ENCODE data around the gene LRRC26.

LRRC26 gene

DNA sequence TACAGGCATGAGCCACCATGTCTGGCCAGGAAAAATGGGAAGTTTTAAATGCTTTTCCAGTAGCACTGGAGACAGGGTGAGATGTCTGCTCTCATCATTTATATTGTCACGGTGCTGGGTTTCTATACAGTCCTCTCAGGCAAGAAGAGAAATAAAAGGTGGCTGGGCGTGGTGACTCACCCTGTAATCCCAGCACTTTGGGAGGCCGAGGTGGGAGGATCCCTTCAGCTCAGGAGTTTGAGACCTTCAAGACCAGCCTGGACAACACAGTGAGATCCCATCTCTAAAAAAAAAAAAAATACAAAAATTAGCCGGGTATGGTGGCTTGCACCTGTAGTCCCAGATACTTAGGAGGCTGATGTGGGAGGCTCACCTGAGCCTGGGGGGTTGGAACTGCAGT lies 35.7 kb downstream of the LRRC26 start:
- TF ChIP-seq, protein P1, sequence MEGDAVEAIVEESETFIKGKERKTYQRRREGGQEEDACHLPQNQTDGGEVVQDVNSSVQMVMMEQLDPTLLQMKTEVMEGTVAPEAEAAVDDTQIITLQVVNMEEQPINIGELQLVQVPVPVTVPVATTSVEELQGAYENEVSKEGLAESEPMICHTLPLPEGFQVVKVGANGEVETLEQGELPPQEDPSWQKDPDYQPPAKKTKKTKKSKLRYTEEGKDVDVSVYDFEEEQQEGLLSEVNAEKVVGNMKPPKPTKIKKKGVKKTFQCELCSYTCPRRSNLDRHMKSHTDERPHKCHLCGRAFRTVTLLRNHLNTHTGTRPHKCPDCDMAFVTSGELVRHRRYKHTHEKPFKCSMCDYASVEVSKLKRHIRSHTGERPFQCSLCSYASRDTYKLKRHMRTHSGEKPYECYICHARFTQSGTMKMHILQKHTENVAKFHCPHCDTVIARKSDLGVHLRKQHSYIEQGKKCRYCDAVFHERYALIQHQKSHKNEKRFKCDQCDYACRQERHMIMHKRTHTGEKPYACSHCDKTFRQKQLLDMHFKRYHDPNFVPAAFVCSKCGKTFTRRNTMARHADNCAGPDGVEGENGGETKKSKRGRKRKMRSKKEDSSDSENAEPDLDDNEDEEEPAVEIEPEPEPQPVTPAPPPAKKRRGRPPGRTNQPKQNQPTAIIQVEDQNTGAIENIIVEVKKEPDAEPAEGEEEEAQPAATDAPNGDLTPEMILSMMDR (IDR thresholded peaks at IDR 0.05; ENCODE audit: borderline replicate concordance, insufficient read depth, low read depth, low read length): no peak
- H3K4me3 ChIP-seq (ENCODE audit: low read depth, low read length): no peak overlapping the region

DNA sequence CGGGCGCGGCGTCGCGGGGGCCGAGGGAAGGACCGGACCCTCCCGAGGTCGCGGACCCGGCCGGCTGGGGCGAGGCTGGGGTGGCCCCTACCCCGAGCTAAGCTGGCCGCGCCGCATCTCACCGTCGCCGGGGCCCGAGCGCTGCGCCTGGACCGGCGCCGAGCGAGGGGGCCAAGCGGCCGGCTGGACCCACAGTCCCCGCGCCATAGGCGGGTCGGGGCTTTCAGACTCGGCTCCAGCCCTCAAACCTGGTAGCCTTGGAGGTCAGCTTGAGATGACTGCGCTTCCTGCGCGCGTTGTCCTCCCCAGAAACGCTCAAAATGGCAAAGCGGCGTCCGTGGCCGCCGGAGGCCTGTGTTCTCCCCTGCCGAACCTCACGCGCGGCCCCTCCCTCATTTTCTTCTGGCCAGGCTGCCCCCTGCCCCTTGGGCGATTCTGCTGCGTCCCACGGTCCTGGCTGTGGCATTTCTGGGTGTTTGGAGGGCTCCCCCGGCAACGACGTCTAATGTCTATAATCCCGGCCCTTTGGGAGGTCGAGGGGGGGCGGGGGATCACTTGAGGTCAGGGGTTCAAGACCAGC lies 39.6 kb downstream of the LRRC26 start:
- TF ChIP-seq, protein P1 (IDR thresholded peaks at IDR 0.05; ENCODE audit: borderline replicate concordance, insufficient read depth, low read depth, low read length): no peak
- H3K4me3 ChIP-seq (ENCODE audit: low read depth, low read length): peak overlapping the region; percentile 85

DNA sequence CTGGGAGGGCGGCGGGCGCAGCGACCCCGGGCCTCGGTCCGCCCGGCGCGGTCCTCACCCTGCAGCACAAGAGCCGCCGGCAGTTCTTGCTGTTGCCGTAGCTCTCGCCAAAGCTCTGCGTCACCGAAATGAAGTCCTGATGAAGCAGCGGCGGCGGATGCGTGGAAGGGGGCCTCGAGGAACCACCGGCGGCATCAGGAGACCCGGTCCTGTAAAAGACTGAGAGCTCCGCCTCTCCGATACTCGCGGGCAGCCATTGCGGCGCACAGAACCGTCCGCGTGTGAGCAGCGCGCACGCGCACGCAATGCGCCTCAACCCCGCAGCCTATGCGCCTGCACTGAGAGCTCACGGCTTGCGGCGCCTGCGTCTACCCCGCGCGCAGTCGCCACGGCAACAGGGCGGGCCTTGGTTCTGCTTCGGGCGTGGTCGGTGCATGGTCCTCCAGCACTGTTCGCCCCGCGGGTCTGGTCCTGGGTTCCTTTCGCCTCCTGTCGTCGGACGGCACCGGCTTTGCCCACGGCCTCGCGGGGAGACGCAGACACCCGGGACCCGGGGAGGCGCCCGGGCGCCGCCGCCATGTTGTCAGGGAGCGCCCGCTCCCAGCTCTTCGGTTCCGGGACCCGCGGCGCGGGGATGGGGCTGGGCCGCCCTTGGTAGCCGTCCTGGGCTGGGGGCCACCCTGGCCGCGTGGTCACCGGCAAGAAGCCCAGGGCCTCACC lies 40.2 kb downstream of the LRRC26 start:
- peak overlapping the region; percentile 85 for H3K4me3 ChIP-seq (ENCODE audit: low read depth, low read length)
- TF ChIP-seq, protein P1 (IDR thresholded peaks at IDR 0.05; ENCODE audit: borderline replicate concordance, insufficient read depth, low read depth, low read length): no peak

DNA sequence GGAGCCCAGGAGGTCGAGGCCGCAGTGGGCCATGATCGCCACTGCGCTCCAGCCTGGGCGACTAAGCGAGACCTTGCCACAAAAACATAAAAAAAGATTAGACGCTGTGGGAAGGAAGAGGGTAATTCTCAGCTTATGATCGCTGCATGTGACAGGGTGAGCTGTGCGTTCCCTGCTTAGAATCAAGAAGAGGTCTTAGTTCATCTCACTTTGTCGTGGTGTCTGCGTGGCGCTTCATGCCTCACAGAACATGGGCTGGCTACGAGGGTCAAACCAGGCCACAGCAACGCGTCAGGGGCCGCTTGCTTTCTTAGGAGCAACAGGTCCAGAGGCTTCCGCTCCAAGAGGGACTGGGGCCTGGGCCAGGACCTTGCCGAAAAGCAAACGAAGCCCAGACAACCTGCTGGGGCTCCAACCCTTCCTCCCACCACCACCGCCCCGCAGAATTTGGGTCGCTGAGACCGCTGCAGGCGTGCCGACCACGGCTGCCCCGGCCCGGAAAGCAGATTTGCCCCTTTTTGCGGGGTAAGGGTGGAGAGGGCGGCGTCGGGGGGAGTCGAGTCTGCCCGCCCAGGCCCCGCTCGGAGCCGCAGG lies 40.9 kb downstream of the LRRC26 start:
- peak overlapping the region; percentile 85 for H3K4me3 ChIP-seq (ENCODE audit: low read depth, low read length)
- TF ChIP-seq, protein P1 (IDR thresholded peaks at IDR 0.05; ENCODE audit: borderline replicate concordance, insufficient read depth, low read depth, low read length): no peak

DNA sequence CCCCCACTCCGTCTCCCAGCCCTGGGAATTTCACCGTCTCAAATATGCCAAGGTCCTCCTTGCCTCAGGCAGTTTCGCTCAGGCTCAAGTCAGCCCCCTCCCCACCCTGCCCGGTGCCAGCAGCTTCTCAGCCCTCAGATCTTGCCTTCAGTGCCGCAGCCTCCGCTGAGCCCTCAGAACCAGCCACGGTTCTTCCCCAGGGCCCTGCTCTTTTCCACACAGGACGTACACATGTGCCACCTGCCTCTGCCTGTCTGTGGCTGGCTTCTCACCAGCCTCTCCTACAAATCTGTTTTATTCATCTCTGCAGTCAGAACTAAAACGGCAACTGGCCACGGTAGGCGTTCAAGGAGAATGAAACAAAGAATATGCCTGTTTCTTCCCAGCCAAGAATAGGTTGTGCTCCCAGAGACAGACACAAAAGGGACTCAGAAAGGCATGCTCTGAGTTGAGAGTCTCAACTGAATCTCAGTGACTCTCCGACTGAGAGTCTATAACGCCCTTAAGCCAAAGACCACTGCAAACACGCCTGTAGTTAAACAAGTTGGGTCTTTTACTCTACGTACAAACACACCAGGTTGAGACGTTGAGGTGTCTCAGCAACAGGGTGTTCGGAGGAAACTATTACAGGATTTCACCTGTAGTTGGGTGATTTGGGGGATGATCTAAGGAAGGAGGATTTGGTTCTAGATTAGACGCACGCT lies 41.5 kb downstream of the LRRC26 start:
- TF ChIP-seq, protein P1 (IDR thresholded peaks at IDR 0.05; ENCODE audit: borderline replicate concordance, insufficient read depth, low read depth, low read length): no peak
- H3K4me3 ChIP-seq (ENCODE audit: low read depth, low read length): peak overlapping the region; percentile 85

DNA sequence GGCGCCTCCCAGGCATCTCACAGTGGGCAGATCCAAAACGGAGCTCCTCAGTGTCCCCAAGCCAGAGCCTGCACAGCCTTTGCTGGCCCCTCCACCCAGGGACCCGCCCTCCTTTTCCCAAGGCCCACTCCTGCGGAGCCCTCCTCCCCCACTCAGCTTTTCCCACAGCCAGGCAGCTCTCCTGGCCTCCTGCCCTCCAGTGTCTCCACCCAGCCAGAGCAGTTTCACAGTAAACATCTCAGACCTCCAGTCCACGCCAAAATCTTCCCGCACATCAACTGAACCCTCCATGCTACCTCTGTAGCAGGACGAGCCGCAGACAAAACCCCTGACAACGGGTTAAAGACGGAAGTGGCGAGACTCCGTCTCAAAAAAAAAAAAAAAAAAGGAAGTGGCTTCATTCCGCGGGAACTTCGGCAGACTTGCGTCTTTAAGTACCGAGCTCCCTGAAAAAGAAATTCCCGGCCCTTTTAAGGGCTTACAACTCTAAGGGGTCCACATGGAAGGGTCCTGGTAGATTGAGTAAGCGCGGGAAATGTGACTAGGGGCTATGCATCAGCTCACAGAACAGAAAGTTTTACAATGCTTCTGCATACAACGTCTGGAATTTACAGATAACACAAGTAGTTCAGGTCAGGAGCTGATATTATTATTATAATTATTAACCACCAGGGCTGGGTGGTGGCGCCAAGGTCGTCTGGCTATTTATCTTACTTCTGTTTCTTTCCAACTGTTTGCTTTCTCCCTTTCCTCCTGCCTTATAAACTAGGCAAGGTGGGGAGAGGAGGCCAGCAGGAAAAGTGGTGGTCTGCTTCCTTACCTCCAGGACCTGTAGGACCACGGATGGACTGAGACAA lies 42.3 kb downstream of the LRRC26 start:
- peak overlapping the region; percentile 85 for H3K4me3 ChIP-seq (ENCODE audit: low read depth, low read length)

More for the DNA sequence above, 42.3 kb downstream of the LRRC26 start:
- TF ChIP-seq, protein P1 (IDR thresholded peaks at IDR 0.05; ENCODE audit: borderline replicate concordance, insufficient read depth, low read depth, low read length): no peak

All from GM12875 (cell line).